GM19238 (cell line): ENCODE results near the gene RAB27A.
"Not testable (repeated sequence)": the region's sequence is repeated elsewhere in the genome, so short reads cannot be mapped to it uniquely, and the experiment has no call there.

ENCODE experiments used
- DNase-seq: peaks from one replicate; pipeline ENCODE4 v3.0.0; 2011; ENCODE audit warnings: low spot score; ENCODE audit not compliant: insufficient read length

The RAB27A gene

DNA sequence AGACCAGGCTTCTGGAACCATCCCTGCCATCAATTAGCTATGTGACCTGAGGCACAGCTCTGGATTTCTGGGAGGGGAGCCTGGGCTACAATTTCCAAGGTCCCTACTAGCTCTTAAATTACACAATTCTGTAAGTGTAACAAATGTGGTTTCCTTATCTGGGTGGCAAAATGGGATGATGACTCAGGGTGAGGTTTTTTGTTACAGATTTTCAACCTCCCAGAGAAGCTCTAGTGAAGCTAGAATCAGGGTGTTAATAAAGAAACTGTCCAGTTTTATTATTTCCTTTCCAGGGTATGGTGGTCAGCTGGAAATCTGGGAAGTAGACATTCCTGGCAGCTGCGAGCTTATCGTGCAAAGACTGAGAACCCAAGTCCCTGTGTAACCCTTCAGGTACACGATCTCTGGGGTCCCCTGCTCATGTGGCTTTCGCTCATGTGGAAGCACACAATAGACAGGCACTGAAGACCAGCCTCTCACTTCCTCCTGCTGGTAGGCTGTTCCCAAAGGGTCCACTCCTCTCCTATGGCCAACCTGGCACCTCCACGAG, 7.3 kb downstream of the RAB27A start:
- no peak for DNase-seq

DNA sequence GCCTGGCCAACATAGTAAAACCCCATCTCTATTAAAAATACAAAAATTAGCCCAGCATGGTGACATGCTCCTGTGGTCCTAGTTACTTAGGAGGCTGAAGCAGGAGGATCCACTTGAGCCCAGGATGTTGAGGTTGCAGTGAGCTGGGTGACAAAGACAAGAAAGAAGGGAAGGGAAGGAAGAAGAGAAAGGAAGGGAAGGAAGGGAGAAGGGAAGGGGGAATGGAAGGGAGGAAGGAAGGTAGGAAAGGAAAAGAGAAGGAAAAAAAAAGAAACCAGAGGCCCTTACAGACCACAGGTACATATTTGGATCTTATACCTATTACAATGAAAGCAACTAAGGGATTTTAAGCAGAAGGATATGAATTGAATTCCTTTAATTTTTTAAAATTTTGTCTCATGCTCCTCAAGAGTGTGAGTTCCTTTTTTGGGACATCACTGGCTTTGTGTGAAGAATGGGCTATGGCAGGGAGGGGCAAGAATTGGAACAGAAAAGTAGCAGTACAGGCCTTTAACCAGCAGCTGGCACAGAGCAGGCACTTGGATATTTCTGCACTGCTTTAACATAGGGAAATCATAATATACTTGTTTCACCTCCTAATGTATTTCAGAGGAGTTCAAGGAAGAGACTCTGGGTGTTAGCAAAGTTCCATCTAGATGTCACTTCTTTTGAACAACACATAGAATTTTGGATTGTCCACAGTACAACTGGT, 7.9 kb downstream of the RAB27A start:
- no peak for DNase-seq

DNA sequence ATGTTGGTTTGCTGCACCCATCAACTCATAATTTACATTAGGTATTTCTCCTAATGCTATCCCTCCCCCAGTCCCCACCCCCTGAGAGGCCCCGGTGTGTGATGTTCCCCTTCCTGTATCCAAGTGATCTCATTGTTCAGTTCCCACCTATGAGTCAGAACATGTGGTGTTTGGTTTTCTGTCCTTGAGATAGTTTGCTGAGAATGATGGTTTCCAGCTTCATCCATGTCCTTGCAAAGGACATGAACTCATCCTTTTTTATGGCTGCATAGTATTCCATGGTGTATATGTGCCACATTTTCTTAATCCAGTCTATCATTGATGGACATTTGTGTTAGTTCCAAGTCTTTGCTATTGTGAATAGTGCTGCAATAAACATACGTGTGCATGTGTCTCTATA, 9.0 kb downstream of the RAB27A start:
- not testable (repeated sequence) for DNase-seq

DNA sequence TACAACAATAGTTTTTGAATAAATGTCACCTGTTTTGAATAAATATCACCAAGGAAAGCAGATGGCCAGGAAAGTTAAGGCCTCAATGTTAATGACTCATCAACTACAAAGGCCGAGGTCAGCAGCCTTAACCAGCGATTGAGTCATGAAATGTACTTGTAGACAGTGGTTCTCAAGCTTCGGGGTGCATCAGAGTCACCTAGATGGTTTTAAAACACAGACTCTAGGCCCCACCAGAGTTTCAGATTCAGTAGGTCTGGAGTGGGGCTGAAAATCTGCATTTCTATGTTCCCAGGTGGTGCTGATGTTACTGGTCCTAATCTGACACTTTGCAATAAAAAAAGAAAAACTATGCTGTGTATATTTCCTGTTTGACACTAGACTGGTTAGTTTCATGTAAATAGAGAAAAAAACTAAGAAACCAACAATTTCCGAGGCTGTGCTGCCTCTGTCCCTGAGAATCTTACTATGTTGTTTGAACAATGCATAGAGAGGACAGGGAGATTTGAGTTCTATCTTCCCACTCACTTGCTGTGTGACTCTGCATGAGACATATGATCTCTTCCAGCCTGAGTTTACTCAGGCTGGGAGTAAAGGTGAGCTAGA, 9.8 kb downstream of the RAB27A start:
- no peak for DNase-seq

DNA sequence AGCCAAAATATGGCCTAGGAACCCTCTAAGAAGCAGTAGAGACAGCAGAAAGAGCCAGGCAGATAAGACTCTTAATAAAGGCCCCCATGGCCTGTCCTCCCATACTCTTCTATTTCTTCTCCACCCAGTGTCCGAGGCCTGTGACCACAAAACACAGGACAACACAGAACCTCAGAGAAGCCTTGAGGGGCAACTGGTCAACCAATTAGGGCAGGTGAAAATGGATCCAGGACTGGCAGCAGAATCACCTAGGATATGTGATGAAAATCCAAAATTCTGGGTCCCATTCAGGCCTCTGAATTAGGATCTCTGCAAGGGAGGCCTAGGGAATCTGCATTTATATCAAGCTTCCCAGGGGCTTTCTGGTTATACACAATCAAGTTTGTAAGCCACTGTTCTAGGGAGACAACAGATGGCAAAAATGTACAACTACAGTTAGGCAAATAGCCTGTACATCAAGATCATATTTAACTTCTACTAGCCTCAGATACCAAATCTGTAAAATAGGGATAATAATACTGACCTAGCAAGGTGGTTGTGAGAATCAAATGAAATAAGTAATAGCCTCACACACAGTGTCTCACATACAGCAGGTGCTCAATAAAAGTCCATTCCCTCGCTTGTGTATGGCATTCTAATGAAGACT, 10.4 kb downstream of the RAB27A start:
- no peak for DNase-seq

DNA sequence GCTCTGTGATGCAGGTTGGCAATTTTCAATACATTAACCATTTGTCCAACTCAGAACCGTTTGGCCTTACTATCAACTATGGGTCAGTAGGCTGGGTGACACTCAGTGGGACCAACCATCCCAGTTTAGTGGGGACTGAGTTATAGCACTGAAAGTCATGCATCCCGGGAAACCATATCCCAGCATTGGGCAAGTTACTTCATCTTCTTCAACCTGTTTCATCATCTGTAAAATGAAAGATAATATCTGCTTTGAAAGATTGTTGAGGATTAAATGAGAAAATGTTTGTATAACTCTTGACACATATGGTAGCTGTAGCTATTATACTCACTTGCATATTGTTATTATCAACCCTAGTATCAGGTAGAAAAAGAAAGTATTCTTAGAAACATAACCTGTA, 11.9 kb downstream of the RAB27A start:
- no peak for DNase-seq

DNA sequence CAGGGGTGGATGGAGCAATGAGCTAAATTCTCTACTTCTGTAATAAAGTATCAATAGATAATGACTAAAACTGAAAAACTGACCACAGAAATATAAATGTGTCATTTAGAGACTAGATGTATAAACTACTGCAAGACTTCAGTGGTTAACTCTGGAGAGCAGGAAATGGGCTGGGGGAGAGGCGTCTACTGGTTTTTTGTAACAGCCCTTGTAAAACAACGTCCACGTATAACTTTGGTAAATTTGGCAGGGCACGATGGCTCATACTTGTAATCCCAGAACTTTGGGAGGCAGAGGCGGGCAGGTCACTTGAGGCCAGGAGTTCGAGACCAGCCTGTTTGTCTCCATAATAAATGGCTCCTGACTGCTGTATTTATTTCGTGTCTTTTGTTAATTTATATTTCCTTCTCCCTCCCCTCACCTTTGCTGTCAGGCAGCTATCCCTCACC, 12.5 kb downstream of the RAB27A start:
- no peak for DNase-seq

DNA sequence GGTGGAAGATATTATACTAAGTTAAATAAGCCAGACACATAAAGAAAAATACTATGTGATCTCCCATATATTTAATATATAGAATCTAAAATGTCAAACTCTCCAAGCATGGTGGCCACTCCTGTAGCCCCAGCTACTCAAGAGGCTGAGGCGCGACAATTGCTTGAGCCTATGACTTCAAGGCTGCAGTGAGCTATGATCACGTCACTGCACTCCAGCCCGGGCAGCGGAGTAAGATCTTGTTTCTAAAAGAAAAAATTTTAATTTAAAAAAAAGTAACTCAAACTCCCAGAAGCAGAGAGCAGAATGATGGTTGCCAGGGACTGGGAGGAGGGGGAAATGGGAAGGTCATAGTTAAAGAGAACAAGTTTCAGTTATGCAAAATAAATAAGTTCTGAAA, 13.3 kb downstream of the RAB27A start:
- DNase-seq = no peak

DNA sequence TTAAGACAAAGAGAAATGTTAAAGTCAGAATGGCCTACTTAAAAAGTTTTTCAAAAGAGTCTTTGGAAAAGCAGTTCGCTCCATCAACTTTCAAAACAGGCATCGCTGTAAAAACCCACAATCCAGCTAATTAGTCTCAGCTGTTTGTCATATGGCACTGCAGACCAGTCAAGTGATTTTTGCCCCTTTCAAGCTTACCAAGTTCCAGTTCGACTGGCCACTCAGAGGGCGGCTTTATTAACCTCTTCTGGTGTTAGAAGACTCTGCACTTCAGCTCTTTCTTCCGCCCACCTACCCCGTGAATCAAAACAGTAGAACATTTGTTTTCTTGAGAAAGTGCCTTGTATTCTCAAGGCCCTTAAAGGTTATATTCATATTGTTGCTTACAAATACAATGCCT, 19.3 kb downstream of the RAB27A start:
- no peak for DNase-seq

DNA sequence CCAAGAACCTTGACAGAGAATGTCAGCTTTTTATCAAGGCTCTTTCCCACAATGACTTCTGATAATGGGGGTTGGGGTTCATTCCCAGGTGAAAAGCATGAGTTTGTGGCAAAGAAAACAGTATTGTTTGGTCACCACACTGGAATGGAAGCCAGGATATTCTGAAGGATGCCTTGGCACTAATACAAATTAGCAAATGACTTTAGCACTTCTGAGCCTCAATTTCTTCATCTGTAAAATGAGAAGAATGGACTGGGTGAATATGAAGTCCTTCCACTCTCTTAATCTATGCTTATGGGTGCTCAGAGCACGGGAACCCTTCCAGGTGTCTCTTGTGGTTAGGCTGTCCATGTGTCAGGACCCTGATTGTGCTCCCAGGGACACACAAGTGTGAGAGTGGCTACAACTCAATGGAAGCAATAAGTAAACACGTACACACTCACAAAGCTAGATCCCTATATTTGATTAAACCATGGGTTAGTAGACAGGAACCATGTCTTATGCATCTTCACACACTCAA, 21.4 kb downstream of the RAB27A start:
- DNase-seq = no peak

DNA sequence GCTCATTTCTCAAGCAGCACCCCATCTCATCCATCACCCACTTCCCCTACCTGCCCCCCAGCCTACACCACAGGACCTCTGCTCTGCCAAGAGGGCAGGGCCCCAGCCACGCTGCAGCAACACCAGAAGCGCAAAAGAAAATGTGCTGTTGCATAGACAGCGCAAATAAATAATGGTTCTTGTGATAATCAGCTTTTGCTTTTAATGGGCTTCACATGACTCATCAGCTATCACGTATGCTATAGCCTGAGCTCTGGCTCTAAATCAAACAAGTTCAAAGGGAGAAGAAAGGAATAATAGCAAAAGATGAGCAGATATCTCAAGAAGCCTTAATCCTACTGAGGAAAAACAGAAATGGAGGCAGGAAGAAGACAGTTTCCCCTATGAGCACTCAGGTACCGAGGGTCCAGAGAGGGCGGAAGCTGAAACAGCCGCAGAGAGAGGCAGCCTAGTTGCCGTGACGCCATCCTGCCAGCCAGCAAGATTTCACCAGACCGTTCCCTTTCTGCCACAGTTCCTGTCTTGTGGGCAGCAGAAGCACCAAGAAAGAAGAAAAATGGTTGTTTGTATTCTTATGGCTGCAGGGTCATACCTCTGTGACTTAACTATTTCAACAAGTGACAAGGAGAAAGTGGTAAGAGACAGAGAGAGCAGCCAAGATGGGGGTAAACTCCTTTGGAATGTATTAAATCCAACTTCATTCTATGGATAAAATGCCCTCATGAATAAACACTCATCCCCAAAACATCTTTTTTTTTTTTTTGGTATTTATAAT, 22.0 kb downstream of the RAB27A start:
- DNase-seq = no peak

DNA sequence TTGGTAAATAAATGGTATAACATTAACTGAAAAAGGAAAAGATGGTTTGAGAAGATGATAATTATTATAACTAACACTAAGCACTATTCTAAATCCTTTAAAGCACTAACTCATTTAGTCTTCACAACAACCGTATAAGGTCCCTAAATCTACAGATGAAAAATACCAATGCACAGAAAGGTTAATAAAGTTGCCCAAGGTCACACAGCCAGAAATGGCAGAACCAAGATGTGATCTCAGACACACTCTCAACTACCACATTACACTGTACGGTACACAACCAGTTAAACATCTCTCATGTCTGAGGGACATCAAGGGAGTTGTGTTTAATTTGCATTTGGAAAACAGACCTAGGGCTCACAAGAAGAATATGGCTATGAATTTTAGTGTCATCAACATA, 23.1 kb downstream of the RAB27A start:
- DNase-seq = no peak

DNA sequence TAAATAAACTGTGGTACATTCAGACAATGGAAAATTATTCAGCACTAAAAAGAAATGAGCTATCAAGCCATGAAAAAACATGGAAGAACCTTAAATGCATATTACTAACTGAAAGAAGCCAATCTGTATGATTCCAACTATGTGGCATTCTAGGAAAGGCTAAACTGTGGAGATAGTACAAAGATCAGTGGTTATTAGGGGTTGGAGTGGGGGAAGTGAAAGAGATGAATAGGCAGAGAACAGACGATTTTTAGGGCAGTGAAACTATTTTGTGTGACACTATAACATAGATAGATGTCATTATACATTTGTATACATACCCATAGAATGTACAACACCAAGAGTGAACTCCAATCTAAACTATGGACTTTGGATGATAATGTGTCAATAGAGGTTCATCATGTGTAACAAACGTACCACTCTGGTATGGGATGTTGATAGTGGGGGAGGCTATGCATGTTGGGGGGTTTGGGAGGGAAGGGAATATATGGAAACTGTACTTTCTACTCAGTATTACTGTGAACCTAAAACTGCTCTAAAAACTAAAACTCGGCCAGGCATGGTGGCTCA, 29.0 kb downstream of the RAB27A start:
- DNase-seq = no peak

DNA sequence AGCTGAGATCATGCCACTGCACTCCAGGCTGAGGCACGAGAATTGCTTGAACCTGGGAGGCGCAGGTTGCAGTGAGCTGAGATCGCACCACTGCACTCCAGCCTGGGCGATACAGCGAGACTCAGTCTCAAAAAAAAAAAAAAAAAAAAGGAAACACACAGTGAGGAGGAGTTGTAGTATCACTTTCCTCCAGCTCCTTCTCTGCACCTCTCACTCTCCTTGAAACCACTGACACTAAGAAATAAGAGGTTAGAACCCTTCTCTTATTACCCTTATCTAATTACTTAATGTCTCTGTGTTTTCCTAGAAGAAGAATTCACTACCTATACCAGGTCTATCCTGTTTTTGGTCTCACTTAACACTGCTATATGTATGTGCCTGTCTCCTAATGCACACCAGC, 31.7 kb downstream of the RAB27A start:
- no peak for DNase-seq

DNA sequence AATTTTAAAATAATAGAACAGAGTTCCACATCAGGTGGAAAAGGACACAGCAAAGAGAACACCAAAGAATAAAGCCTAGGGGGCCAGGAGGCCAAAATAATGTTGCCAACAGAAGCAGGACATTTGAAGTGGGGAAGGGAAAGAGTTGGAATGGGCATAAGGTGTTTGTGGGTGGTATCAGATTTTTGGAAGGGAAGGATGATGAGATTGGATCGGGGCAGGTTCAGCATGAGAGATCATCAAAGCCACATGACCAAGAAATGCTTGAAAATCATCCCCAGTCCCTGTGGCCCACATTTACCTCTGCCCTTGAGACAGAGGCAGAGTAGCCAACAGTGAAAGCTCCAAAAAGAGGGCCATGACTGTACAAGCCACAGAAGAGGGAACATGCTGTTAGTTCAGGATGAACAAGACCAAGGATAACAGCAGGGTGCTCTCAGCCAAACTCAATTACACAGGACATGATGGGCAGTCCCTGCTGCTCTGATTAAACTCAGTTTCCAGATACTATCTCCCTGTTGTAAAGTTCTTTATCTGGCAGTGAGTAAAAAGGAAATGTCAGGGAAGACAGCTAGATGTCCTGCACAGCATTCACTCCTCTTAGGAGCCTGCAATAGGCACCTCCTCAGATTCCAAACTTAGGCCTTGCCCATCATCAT, 32.5 kb downstream of the RAB27A start:
- no peak for DNase-seq

DNA sequence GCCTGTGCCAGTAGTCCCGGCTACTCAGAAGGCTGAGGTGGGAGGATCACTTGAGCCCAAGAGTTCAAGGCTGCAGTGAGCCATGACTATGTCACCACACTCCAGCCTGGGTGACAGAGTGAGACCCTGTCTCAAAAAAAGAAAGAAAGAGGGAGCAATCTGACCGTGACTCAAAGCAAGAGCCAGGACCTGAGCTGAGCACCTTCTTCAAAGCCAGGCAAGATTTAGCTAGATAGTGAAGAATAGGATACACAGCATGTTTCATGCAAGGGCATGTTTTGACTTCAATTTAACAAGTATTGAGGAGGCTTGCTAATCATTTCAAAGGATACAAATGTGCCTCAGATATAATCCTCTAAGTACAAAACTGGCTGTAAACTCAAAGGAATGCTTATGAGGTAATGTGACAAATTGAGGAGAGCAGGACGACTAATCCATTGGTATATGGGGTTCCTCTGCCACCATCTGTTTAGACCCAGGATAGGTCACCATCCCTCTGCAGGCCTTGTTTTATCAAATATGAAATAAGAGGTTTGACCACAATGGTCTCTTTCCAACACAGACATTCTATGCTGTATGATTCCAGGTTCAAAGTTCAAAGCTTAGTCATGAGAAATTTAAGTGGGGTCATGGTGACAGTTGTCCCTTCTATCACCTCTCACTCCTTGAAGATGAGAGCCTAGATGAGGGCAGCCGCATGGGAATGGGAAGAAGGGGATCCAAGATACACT, 33.2 kb downstream of the RAB27A start:
- DNase-seq = no peak

DNA sequence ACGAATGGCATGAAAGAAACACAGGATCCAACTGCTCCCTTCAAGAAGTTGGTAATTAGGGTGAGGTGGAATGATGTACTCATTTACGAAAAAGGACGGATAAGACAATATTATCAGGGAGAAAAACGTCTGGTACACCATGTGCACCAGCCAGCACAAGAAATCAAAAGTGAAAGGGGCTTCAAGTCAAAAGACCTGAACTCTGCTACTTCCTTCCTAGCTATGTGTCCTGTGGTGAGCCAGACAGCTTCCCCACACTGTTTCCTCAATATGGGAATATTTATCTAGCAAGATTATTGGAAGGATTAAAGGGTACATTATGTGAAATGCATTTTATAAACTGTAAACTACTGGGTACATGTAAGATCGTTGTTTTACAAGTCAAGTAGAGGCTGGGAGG, 33.9 kb downstream of the RAB27A start:
- DNase-seq = no peak

DNA sequence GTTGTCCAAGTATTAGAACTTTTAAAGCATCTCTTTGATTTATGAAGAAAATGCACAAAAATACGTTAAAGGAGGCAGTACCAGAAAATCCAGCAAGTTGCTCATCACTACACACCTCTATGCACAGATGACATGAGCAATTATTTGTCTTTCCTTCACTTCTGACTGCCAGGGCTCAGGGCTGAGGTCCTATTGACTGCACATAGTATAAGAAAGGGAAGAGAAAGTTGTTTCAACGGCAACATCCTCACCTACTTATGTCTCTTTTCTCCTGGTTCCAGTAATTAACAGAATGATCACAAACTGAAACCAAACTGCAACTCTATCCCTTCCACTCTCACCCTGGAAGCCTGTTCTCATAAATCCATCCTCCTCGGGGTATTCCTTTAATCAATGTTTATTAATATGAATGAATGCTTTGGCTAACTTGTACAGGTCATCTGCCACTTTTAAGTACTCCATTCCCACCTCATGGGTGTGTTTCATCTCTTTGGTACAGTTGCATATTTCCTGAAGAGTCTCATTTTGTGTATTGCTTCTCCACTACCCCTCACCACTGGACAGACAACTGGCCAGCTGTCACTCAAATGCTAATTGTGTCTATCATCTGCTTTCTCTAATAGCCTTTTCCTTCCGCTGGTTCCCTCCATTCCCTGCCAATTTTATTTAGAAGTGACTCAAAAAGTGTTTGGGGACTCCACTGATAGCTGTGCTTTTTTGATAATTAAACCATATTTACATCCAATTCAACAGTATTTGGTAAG, 34.5 kb downstream of the RAB27A start:
- DNase-seq = no peak

DNA sequence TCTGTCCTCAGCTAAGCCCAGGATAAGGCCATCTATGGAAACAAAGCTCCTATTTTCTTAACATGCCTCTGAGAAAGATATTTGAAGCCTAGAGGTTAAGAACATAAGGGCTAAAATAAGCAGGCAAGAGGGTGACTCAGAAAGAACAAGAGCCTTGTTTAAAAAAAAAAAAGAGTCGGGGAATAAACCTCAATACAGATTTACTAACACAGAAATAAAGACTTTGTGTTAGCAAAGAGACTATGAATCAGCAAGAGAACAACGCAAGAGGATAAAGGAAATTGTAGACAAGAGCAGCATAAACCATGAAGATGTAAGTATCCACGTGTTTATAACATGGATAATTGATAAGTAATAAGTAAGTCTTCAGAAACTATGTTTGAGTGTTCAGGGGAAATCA, 36.0 kb downstream of the RAB27A start:
- DNase-seq = no peak
